GM23248 (cell line): ENCODE data around the gene GAL3ST3. TPM values are rescaled to one million over a fixed set of nuclear protein-coding genes. Genes with fewer than 3 reads are reported as not detected.
A peak's percentile ranks its signal among the peaks of the same experiment; 100 is the strongest.

ENCODE experiments used
- DNase-seq: peaks from one replicate; pipeline ENCODE4 v3.0.0-alpha.2; 2015
- H2AFZ ChIP-seq: fragments of 200-600 bp; sonication (generic); 2 replicates; pipeline ENCODE4 v1.6.1; 2016; ENCODE audit warnings: antibody characterized with exemption
- H3F3A ChIP-seq: fragments of 200-600 bp; sonication (generic); 2 replicates; pipeline ENCODE4 v1.6.1; 2016; ENCODE audit warnings: mild to moderate bottlenecking, antibody characterized with exemption, mixed run types; ENCODE audit not compliant: insufficient read depth
- H3K27ac ChIP-seq: fragments of 200-600 bp; sonication (generic); 2 replicates; pipeline ENCODE4 v1.5.1; 2016; ENCODE audit warnings: mild to moderate bottlenecking
- H3K27me3 ChIP-seq: fragments of 200-600 bp; sonication (generic); replicated peaks from 2 replicates; pipeline ENCODE4 v1.6.1; 2016; ENCODE audit warnings: mild to moderate bottlenecking; ENCODE audit not compliant: insufficient read depth
- H3K36me3 ChIP-seq: fragments of 200-600 bp; sonication (generic); 2 replicates; pipeline ENCODE4 v1.6.1; 2016; ENCODE audit warnings: low read depth, mild to moderate bottlenecking
- H3K4me1 ChIP-seq: fragments of 200-600 bp; sonication (generic); 2 replicates; pipeline ENCODE4 v1.6.1; 2016; ENCODE audit warnings: mild to moderate bottlenecking; ENCODE audit not compliant: insufficient read depth
- H3K4me2 ChIP-seq: fragments of 200-600 bp; sonication (generic); one replicate; pipeline ENCODE4 v1.6.1; 2016; ENCODE audit warnings: mild to moderate bottlenecking; ENCODE audit not compliant: unreplicated experiment
- H3K4me3 ChIP-seq: fragments of 200-600 bp; sonication (generic); 2 replicates; pipeline ENCODE4 v1.5.1; 2016; ENCODE audit warnings: mild to moderate bottlenecking
- H3K79me2 ChIP-seq: fragments of 200-600 bp; sonication (generic); 2 replicates; pipeline ENCODE4 v1.6.1; 2016; ENCODE audit warnings: mild to moderate bottlenecking; ENCODE audit not compliant: insufficient read depth
- H3K9ac ChIP-seq: fragments of 200-600 bp; sonication (generic); 2 replicates; pipeline ENCODE4 v1.6.1; 2016; ENCODE audit warnings: mild to moderate bottlenecking
- H3K9me2 ChIP-seq: fragments of 200-600 bp; sonication (generic); 2 replicates; pipeline ENCODE4 v1.6.1; 2016; ENCODE audit warnings: mixed run types, mild to moderate bottlenecking, moderate library complexity; ENCODE audit not compliant: insufficient read depth
- H3K9me3 ChIP-seq: fragments of 200-600 bp; sonication (generic); one replicate; pipeline ENCODE4 v1.6.1; 2017; ENCODE audit warnings: low read depth
- H4K20me1 ChIP-seq: fragments of 200-600 bp; sonication (generic); 2 replicates; pipeline ENCODE4 v1.6.0; 2016; ENCODE audit not compliant: insufficient read depth
- EZH2 ChIP-seq: fragments of 200-600 bp; sonication (generic); IDR thresholded peaks from 2 replicates; pipeline ENCODE4 v1.6.1; 2018; ENCODE audit warnings: antibody characterized with exemption, mild to moderate bottlenecking; ENCODE audit not compliant: insufficient read depth, poor library complexity, severe bottlenecking
- EZH2phosphoT487 ChIP-seq: fragments of 200-600 bp; sonication (generic); IDR thresholded peaks from 2 replicates; pipeline ENCODE4 v1.6.1; 2018; ENCODE audit warnings: antibody characterized with exemption, moderate library complexity, mild to moderate bottlenecking, low read depth; ENCODE audit not compliant: insufficient read depth
- WGBS, 2 experiments: methylation state at CpG; one replicate each; pipeline ENCODE4 v1.1.6; 2015 to 2017; ENCODE audit warnings: low lambda C conversion rate in 2 of 2, low coverage in 1 of 2; ENCODE audit errors: missing lambda C conversion rate in 2 of 2; 5-methylcytosine and 5-hydroxymethylcytosine counted together
- in situ Hi-C: fragments of 300-500 bp; cut with MboI; formaldehyde crosslinking; loops from 2 replicates; pipeline ENCODE4 v1.15.0; 2020
- polyA plus RNA-seq: library from polyadenylated mRNA; unstranded; fragments of >200 nt; fragmentation: Nextera tagmentation; extraction: Ambion mirVana; gene quantifications from 2 replicates; pipeline ENCODE4 v1.2.1, GENCODE V29; 2016
- total RNA-seq: library from RNA; depleted of rRNA; stranded (reverse); fragments of >200 nt; shearing (Covaris generic); gene quantifications from 2 replicates; pipeline ENCODE4 v1.2.3, GENCODE V29; 2014

GAL3ST3 gene
- total and polyA plus RNA-seq, 2 experiments from 2014 or later: not detected

- H4K20me1 ChIP-seq: no peaks in the 10 kb centered on the region
- 17 to 22% methylated on average over 12 of the region's 12 CpGs for WGBS, 2 experiments
- H3K9me3 ChIP-seq: no peaks in the 10 kb centered on the region
- H3K9ac ChIP-seq: peak overlapping the region; percentile 97
- H3K79me2 ChIP-seq: peaks cover 42% of the 10 kb centered on the region
- no peaks in the 10 kb centered on the region for H3K27me3 ChIP-seq
- peaks cover 16% of the 10 kb centered on the region for H3K36me3 ChIP-seq
- H3K4me3 ChIP-seq: peak overlapping the region; percentile 97
- TF ChIP-seq EZH2phosphoT487 (no peak), EZH2 (no peak)
- H3K27ac ChIP-seq: peak overlapping the region; percentile 80
- peak overlapping the region; percentile 79 for H2AFZ ChIP-seq
- no peaks in the 10 kb centered on the region for H3K9me2 ChIP-seq
- DNase-seq: no peak
- H3K4me1 ChIP-seq: peaks cover 22% of the 10 kb centered on the region
- H3K4me2 ChIP-seq: peak overlapping the region; percentile 64
- peaks cover 15% of the 10 kb centered on the region; the same call in 1 of the 2 replicates for H3F3A ChIP-seq
- in situ Hi-C loops: no loop called here
Observed at GRCh38 chr11:66051371-66051765, 2.4 kb upstream of the GAL3ST3 start.

GRCh38 chr11:66050581-66051231 lies 1.7 kb upstream of the GAL3ST3 start:
- Histone ChIP-seq H3K9me3 (no peaks in the 10 kb centered on the region), H3K79me2 (peaks cover 35% of the 10 kb centered on the region), H3K36me3 (peaks cover 11% of the 10 kb centered on the region), H4K20me1 (no peaks in the 10 kb centered on the region), H3K9ac (peak overlapping the region; percentile 97), H3K27me3 (no peaks in the 10 kb centered on the region), H3K4me3 (no peak overlapping the region; the same call in 1 of the 2 replicates), H3K9me2 (no peaks in the 10 kb centered on the region), H3K27ac (peak overlapping the region; percentile 80), H3K4me1 (peaks cover 22% of the 10 kb centered on the region), H3K4me2 (peak overlapping the region; percentile 64), H3F3A (peaks cover 10% of the 10 kb centered on the region; the same call in 1 of the 2 replicates), H2AFZ (peak overlapping the region; percentile 79)
- 96 to 100% methylated on average over 5 of the region's 5 CpGs for WGBS, 2 experiments
- TF ChIP-seq EZH2phosphoT487: no peak
- TF ChIP-seq EZH2: no peak
- in situ Hi-C loops: no loop called here
- peak; percentile 22 for DNase-seq

GRCh38 chr11:66047541-66048365 lies 1.2 kb downstream of the GAL3ST3 start:
- 72 to 83% methylated on average over 11 of the region's 11 CpGs for WGBS, 2 experiments
- Histone ChIP-seq H4K20me1 (no peaks in the 10 kb centered on the region), H3K79me2 (peaks cover 6% of the 10 kb centered on the region), H3K4me3 (no peak overlapping the region), H3K27me3 (no peaks in the 10 kb centered on the region), H3F3A (peaks cover 10% of the 10 kb centered on the region; the same call in 1 of the 2 replicates), H3K9me3 (no peaks in the 10 kb centered on the region), H2AFZ (no peak overlapping the region), H3K36me3 (no peaks in the 10 kb centered on the region), H3K9ac (no peak overlapping the region), H3K4me2 (no peak overlapping the region), H3K4me1 (peaks cover 7% of the 10 kb centered on the region), H3K9me2 (no peaks in the 10 kb centered on the region), H3K27ac (no peak overlapping the region)
- DNase-seq: no peak
- in situ Hi-C loops: no loop called here
- TF ChIP-seq EZH2: no peak
- no peak for TF ChIP-seq EZH2phosphoT487

GRCh38 chr11:66046901-66047300 lies 2.1 kb downstream of the GAL3ST3 start:
- Histone ChIP-seq H3K79me2 (no peaks in the 10 kb centered on the region), H3K9ac (no peak overlapping the region), H3K27me3 (no peaks in the 10 kb centered on the region), H3K9me3 (no peaks in the 10 kb centered on the region), H2AFZ (no peak overlapping the region), H3K9me2 (no peaks in the 10 kb centered on the region), H3K36me3 (no peaks in the 10 kb centered on the region), H3F3A (peaks cover 10% of the 10 kb centered on the region; the same call in 1 of the 2 replicates), H3K4me1 (peaks cover 7% of the 10 kb centered on the region), H3K27ac (no peak overlapping the region), H3K4me3 (no peak overlapping the region), H3K4me2 (no peak overlapping the region), H4K20me1 (no peaks in the 10 kb centered on the region)
- in situ Hi-C loops: no loop called here
- TF ChIP-seq EZH2 (no peak), EZH2phosphoT487 (no peak)
- 92 to 97% methylated on average over 3 of the region's 3 CpGs for WGBS, 2 experiments
- no peak for DNase-seq
